Testis (tissue), 2 donors: ENCODE measurements around the gene DACT3.

Experiments used
- CTCF ChIP-seq, 3 experiments: fragments of 450-650 bp in 2 of 3; fragments of 200-600 bp in 1 of 3; sonication (generic) in 1 of 3; IDR thresholded peaks; one replicate each; pipeline ENCODE4 v1.5.1; 2016 to 2019; ENCODE audit warnings: antibody characterized with exemption in 3 of 3, mild to moderate bottlenecking in 2 of 3, moderate library complexity in 1 of 3
- POLR2A ChIP-seq: fragments of 450-650 bp; IDR thresholded peaks from one replicate; pipeline ENCODE4 v1.6.1; 2017; ENCODE audit warnings: antibody characterized with exemption, mild to moderate bottlenecking, moderate library complexity

DNA sequence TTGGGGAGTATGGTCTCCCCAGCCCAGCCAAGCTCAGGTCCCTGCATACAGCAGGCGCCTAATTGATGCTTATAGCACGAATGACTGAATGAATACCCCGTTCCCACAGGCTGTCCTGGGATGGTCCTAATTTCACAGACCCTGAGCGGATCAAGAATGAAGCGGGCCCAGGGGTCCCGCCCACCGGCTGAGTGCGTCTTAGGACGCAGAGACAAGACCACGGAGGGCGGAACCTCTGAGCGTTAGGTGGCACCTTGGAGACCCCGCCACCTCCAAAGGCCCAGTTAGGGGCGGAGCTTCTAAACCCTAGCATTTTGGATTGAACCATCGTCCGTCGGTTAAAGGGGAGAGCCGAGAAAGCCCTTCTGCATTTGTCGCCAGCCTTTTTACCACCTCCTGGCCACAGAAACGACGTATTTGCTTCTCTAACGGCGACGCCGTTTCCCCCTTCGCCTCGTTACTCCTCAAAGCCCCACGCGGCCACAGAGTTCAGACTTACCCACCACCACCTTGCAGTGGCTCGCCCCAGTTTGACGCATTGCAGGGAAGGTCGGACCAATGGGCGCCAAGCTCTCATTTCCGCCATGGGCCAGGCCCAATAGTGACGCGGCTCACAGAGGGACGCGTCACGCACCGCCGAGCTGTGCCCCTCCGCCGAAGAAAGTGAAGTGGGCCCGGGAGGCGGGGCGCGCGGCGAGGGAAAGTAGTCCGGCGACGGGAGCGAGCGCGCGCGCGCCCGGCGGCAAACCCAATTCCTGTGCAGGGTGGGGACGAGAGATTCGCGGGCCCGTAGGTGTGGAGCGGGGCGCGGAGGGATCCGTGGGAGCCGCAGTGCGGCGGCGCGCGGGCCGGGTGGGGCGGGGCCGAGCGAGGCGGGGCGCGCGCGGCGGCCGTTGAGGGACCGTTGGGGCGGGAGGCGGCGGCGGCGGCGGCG, 60.3 kb downstream of the DACT3 start:
- TF ChIP-seq CTCF (IDR thresholded peaks at IDR 0.05) (peak in 2 of 3 experiments; percentile 17 to 35), POLR2A (no peak)
